ENCODE data around the gene SND1. TPM values are rescaled to one million over a fixed set of nuclear protein-coding genes. Genes with fewer than 3 reads are reported as not detected.

Gene SND1
- total RNA-seq, 1 experiment from 2014 or later, result 274 TPM

DNA sequence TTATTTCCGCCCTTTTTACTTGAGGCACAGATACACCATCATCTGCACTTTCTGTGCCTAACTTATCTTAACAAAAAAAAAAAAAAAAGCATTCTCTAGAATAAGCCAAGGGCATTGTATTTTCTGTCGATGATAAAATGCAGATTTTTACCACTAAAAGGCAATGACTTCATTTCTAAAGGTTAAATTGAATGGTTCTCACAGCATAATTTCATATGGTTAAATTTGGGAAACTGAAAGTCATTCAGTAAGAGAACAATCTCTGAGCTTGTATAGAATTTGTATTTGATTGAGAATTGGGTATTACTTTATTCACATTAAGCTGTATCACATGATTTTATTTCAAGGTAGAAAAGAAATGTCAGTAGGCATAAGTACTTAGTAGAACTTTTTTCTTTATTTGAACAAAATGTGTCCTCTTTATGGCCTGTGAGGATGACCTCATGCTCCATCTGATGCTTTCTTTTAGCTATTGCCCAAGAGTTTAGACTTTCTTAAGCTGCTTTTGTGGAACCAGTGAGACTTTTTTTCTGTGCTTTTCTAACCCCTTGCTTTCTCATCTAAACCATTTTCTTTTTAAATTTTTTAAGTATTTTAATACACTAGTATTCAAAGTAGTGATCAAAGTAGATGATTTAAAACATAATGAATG, 268.9 kb downstream of the SND1 start:
- Histone ChIP-seq H3K27me3 (replicated peaks; ENCODE audit: control insufficient read depth, insufficient read depth, low read length) (no peaks in the 10 kb centered on the region), H3K36me3 (ENCODE audit: control insufficient read depth, insufficient read depth, low read length) (no peaks in the 10 kb centered on the region), H3K4me3 (ENCODE audit: low read depth, low read length) (no peak overlapping the region), H3K9me3 (no peaks in the 10 kb centered on the region), H3K4me1 (peaks cover 9% of the 10 kb centered on the region)
- H3K4me1 Mint-ChIP-seq (ENCODE audit: low read depth, unreplicated experiment), result no peaks in the 10 kb centered on the region
- no peak overlapping the region for H3K27ac Mint-ChIP-seq (ENCODE audit: unreplicated experiment)
- no TSS peak for BruUV-seq (replicated peaks)
- no peak overlapping the region for H3K4me3 Mint-ChIP-seq (ENCODE audit: unreplicated experiment)
- no peak for DNase-seq
- no peaks in the 10 kb centered on the region for H3K27me3 Mint-ChIP-seq (ENCODE audit: insufficient read depth, unreplicated experiment)
- no peaks in the 10 kb centered on the region for H3K9me3 Mint-ChIP-seq (ENCODE audit: unreplicated experiment)
- TF ChIP-seq CTCF (IDR thresholded peaks at IDR 0.05; ENCODE audit: insufficient read depth in 1 of 2, low read depth in 1 of 2, low read length in 1 of 2, severe bottlenecking in 1 of 2, unreplicated experiment in 1 of 2), result no peak
- H3K36me3 Mint-ChIP-seq (ENCODE audit: insufficient read depth, unreplicated experiment), result peaks cover 21% of the 10 kb centered on the region
- ChIA-PET CTCF (interaction anchor here (1.0 kb wide), 1 partner anchor 8 kb away, joined by 3 read pairs; no protein-coding TSS in a partner anchor), POLR2A (no interaction called here)
- intact Hi-C loops (cut with micrococcal nuclease; ENCODE audit: unreplicated experiment), result no loop called here

GRCh38 chr7:127922656-127923055, 270.7 kb downstream of the SND1 start:
- no peak overlapping the region for H3K4me3 ChIP-seq (ENCODE audit: low read depth, low read length)
- no peak for TF ChIP-seq CTCF (IDR thresholded peaks at IDR 0.05; ENCODE audit: insufficient read depth in 1 of 2, low read depth in 1 of 2, low read length in 1 of 2, severe bottlenecking in 1 of 2, unreplicated experiment in 1 of 2)
- no peaks in the 10 kb centered on the region for H3K9me3 ChIP-seq
- no peaks in the 10 kb centered on the region for H3K4me1 Mint-ChIP-seq (ENCODE audit: low read depth, unreplicated experiment)
- intact Hi-C loops (cut with micrococcal nuclease; ENCODE audit: unreplicated experiment), result no loop called here
- CTCF ChIA-PET, result no interaction called here
- H3K4me3 Mint-ChIP-seq (ENCODE audit: unreplicated experiment), result no peak overlapping the region
- no peak for DNase-seq
- no peaks in the 10 kb centered on the region for H3K36me3 ChIP-seq (ENCODE audit: control insufficient read depth, insufficient read depth, low read length)
- H3K27me3 Mint-ChIP-seq (ENCODE audit: insufficient read depth, unreplicated experiment), result no peaks in the 10 kb centered on the region
- no peak overlapping the region for H3K27ac Mint-ChIP-seq (ENCODE audit: unreplicated experiment)
- POLR2A ChIA-PET, result no interaction called here
- BruUV-seq (replicated peaks), result no TSS peak
- H3K9me3 Mint-ChIP-seq (ENCODE audit: unreplicated experiment), result no peaks in the 10 kb centered on the region
- H3K4me1 ChIP-seq, result no peaks in the 10 kb centered on the region
- no peaks in the 10 kb centered on the region for H3K27me3 ChIP-seq (replicated peaks; ENCODE audit: control insufficient read depth, insufficient read depth, low read length)
- peaks cover 30% of the 10 kb centered on the region for H3K36me3 Mint-ChIP-seq (ENCODE audit: insufficient read depth, unreplicated experiment)

DNA sequence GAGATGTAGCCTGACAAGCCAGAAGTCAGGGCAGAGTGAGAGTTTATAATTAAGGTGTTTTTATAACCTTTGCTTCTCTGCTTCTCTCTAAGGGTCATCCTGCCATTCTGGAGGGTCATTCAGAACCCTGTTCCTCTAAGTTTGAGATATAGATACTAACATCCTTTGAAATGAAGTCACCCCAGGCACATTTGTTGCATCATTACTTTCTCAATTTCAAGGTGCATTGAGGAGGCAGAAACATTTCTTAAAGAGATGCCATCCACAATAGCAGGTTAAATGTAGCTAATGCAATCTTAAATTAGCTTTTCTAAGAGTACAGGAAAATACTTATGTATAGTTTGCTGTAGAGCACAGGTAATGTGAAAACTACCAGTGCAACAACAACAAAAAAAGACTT, 272.9 kb downstream of the SND1 start:
- H3K27me3 ChIP-seq (replicated peaks; ENCODE audit: control insufficient read depth, insufficient read depth, low read length), result no peaks in the 10 kb centered on the region
- no peaks in the 10 kb centered on the region for H3K27me3 Mint-ChIP-seq (ENCODE audit: insufficient read depth, unreplicated experiment)
- H3K4me3 ChIP-seq (ENCODE audit: low read depth, low read length), result no peak overlapping the region
- CTCF ChIA-PET, result no interaction called here
- H3K36me3 Mint-ChIP-seq (ENCODE audit: insufficient read depth, unreplicated experiment), result peaks cover 50% of the 10 kb centered on the region
- no peak overlapping the region for H3K27ac Mint-ChIP-seq (ENCODE audit: unreplicated experiment)
- peaks cover 7% of the 10 kb centered on the region for H3K4me1 Mint-ChIP-seq (ENCODE audit: low read depth, unreplicated experiment)
- H3K4me1 ChIP-seq, result no peaks in the 10 kb centered on the region
- POLR2A ChIA-PET, result no interaction called here
- no TSS peak for BruUV-seq (replicated peaks)
- H3K9me3 Mint-ChIP-seq (ENCODE audit: unreplicated experiment), result no peaks in the 10 kb centered on the region
- H3K9me3 ChIP-seq, result no peaks in the 10 kb centered on the region
- H3K36me3 ChIP-seq (ENCODE audit: control insufficient read depth, insufficient read depth, low read length), result no peaks in the 10 kb centered on the region; the same call in 1 of the 2 replicates
- intact Hi-C loops (cut with micrococcal nuclease; ENCODE audit: unreplicated experiment), result no loop called here
- no peak for TF ChIP-seq CTCF (IDR thresholded peaks at IDR 0.05; ENCODE audit: insufficient read depth in 1 of 2, low read depth in 1 of 2, low read length in 1 of 2, severe bottlenecking in 1 of 2, unreplicated experiment in 1 of 2)
- no peak for DNase-seq
- no peak overlapping the region for H3K4me3 Mint-ChIP-seq (ENCODE audit: unreplicated experiment)
